HPDE6-E6E7 (cell line): ENCODE measurements around the gene MCM3AP.

Experiments used
- DNase-seq: peaks from one replicate; pipeline ENCODE4 v3.0.0; 2011; ENCODE audit warnings: missing footprints; ENCODE audit errors: extremely low spot score

The MCM3AP gene

DNA sequence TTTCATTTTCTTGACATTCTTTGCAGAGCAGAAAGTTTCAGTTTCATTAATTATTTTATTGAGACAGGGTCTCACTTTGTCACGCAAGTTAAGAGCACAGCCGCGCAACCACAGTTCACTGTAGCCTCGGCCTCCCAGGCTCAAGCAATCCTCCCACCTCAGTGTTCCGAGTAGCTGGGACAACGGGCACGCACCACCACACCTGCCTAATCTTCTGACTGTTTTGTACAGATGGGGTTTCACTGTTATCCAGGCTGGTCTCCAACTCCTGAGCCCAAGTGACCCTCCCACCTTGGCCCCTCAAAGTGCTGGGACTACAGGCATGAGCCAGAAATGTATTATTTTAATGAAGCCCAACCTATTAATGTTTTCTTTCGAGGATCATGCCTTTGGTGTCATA is 98.2 kb downstream of the MCM3AP start:
- no peak for DNase-seq

- no peak for DNase-seq
These were observed 99.7 kb downstream of the MCM3AP start for GRCh38 chr21:46185716-46186115.
